ENCODE measurements around the gene FAM20C.

DNA sequence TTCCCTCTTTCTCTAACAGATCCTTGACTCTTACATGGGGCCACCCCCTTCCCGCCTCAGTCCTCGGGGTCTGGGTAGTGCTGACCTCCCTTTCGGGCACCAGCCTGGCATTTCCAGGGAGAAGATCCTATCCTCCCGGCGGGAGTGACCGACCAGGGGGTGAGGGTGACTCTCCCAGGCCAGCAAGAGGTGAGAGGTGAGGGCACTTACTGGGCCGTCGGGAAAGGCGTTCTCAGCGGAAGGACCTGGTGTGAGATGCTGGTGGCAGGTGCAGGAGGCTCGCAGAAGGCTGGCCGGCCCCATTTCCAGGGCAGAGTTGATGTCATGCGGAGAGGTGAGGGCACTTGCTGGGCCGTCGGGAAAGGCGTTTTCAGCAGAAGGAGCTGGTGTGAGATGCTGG is 93.4 kb downstream of the FAM20C start:
- TF ChIP-seq, protein P1, sequence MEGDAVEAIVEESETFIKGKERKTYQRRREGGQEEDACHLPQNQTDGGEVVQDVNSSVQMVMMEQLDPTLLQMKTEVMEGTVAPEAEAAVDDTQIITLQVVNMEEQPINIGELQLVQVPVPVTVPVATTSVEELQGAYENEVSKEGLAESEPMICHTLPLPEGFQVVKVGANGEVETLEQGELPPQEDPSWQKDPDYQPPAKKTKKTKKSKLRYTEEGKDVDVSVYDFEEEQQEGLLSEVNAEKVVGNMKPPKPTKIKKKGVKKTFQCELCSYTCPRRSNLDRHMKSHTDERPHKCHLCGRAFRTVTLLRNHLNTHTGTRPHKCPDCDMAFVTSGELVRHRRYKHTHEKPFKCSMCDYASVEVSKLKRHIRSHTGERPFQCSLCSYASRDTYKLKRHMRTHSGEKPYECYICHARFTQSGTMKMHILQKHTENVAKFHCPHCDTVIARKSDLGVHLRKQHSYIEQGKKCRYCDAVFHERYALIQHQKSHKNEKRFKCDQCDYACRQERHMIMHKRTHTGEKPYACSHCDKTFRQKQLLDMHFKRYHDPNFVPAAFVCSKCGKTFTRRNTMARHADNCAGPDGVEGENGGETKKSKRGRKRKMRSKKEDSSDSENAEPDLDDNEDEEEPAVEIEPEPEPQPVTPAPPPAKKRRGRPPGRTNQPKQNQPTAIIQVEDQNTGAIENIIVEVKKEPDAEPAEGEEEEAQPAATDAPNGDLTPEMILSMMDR (conservative IDR thresholded peaks at IDR 0.05; ENCODE audit: low read depth, low read length): no peak
- TF ChIP-seq EZH2 (IDR thresholded peaks at IDR 0.05; ENCODE audit: low read length, unreplicated experiment): no peak

All from PC-3 (cell line).